Measurements from ENCODE around the gene PLK2.

PLK2 gene

GRCh38 chr5:58460002-58460731 is at the start of gene PLK2:
TSS of gene PLK2 (minus strand) at chr5:58460086. CDS start at chr5:58459959, 127 bp downstream.
- DNase-seq (ENCODE audit: low read depth) = peak; percentile 97
- peak; percentile 23 for TF ChIP-seq CTCF (IDR thresholded peaks at IDR 0.05; ENCODE audit: low read length, missing control alignments)

GRCh38 chr5:58507715-58508114 is 47.8 kb upstream of the PLK2 start:
- H3K4me3 ChIP-seq (replicated peaks; ENCODE audit: low read depth, low read length) = no peak overlapping the region
- DNase-seq (ENCODE audit: low read depth) = no peak
- TF ChIP-seq CTCF (IDR thresholded peaks at IDR 0.05; ENCODE audit: low read length, missing control alignments) = no peak

More at GRCh38 chr5:58460002-58460731, at the start of gene PLK2:
- peak within 1 kb of the TSS; percentile 74 for H3K4me3 ChIP-seq (replicated peaks; ENCODE audit: low read depth, low read length)

- H3K4me3 ChIP-seq (replicated peaks; ENCODE audit: low read depth, low read length) = no peak overlapping the region
- TF ChIP-seq CTCF (IDR thresholded peaks at IDR 0.05; ENCODE audit: low read length, missing control alignments) = no peak
- no peak for DNase-seq (ENCODE audit: low read depth)
Observed at GRCh38 chr5:58505971-58506640, 46.2 kb upstream of the PLK2 start.

GRCh38 chr5:58505502-58505901 is 45.6 kb upstream of the PLK2 start:
- no peak overlapping the region for H3K4me3 ChIP-seq (replicated peaks; ENCODE audit: low read depth, low read length)
- no peak for TF ChIP-seq CTCF (IDR thresholded peaks at IDR 0.05; ENCODE audit: low read length, missing control alignments)
- no peak for DNase-seq (ENCODE audit: low read depth)

GRCh38 chr5:58504766-58505165 is 44.9 kb upstream of the PLK2 start:
- no peak overlapping the region for H3K4me3 ChIP-seq (replicated peaks; ENCODE audit: low read depth, low read length)
- no peak for DNase-seq (ENCODE audit: low read depth)
- no peak for TF ChIP-seq CTCF (IDR thresholded peaks at IDR 0.05; ENCODE audit: low read length, missing control alignments)

GRCh38 chr5:58503390-58504046 is 43.6 kb upstream of the PLK2 start:
- no peak for DNase-seq (ENCODE audit: low read depth)
- H3K4me3 ChIP-seq (replicated peaks; ENCODE audit: low read depth, low read length) = no peak overlapping the region
- no peak for TF ChIP-seq CTCF (IDR thresholded peaks at IDR 0.05; ENCODE audit: low read length, missing control alignments)

Data from fibroblast of pulmonary artery (primary cell).